HG03060 (cell line): Measurements from ENCODE around the gene MLLT10.

Experiments
- ATAC-seq: cut with Tn5 transposase; IDR thresholded peaks from one replicate; pipeline ENCODE4 v1.9.1; 2021; ENCODE audit warnings: low read depth, moderate number of reproducible peaks; ENCODE audit not compliant: unreplicated experiment

MLLT10 gene

GRCh38 chr10:21515361-21516241 is 18.4 kb upstream of the MLLT10 start:
- ATAC-seq, result no peak

- no peak for ATAC-seq
These were observed 17.5 kb upstream of the MLLT10 start for GRCh38 chr10:21516242-21517131.

- ATAC-seq, result no peak
These were observed 16.6 kb upstream of the MLLT10 start for GRCh38 chr10:21517134-21518031.

GRCh38 chr10:21518149-21518640 is 15.8 kb upstream of the MLLT10 start:
- no peak for ATAC-seq

- ATAC-seq, result no peak
These were observed 15.2 kb upstream of the MLLT10 start for GRCh38 chr10:21518641-21519396.

- no peak for ATAC-seq
These were observed 14.6 kb upstream of the MLLT10 start for GRCh38 chr10:21519397-21519933.

- no peak for ATAC-seq
These were observed 14.0 kb upstream of the MLLT10 start for GRCh38 chr10:21519941-21520436.

- no peak for ATAC-seq
These were observed 13.5 kb upstream of the MLLT10 start for GRCh38 chr10:21520509-21520908.

GRCh38 chr10:21520949-21521348 is 13.1 kb upstream of the MLLT10 start:
- ATAC-seq, result no peak

- no peak for ATAC-seq
These were observed 12.1 kb upstream of the MLLT10 start for GRCh38 chr10:21521751-21522533.

- no peak for ATAC-seq
These were observed 11.2 kb upstream of the MLLT10 start for GRCh38 chr10:21522631-21523406.

GRCh38 chr10:21523557-21524008 is 10.4 kb upstream of the MLLT10 start:
- ATAC-seq, result no peak

GRCh38 chr10:21524131-21524525 is 9.9 kb upstream of the MLLT10 start:
- no peak for ATAC-seq

GRCh38 chr10:21524526-21525366 is 9.3 kb upstream of the MLLT10 start:
- no peak for ATAC-seq

GRCh38 chr10:21525367-21526187 is 8.5 kb upstream of the MLLT10 start, which contains the start of gene SKIDA1:
Gene SKIDA1, minus strand, starts transcription at chr10:21525682. Its CDS starts 7,860 bp downstream, at chr10:21517822.
- no peak for ATAC-seq
